SU-DHL-6 (cell line): ENCODE measurements around the gene POU2AF2.

ENCODE experiments used
- H2AFZ ChIP-seq: fragments of 200-600 bp; sonication (generic); 2 replicates; pipeline ENCODE4 v1.6.1; 2014; ENCODE audit warnings: low read depth, mild to moderate bottlenecking, moderate library complexity, mixed read lengths, antibody characterized with exemption, low read length; ENCODE audit not compliant: severe bottlenecking
- H3F3A ChIP-seq: fragments of 200-600 bp; shearing (Covaris generic); 2 replicates; pipeline ENCODE4 v1.6.0; 2016; ENCODE audit warnings: antibody characterized with exemption, mild to moderate bottlenecking; ENCODE audit not compliant: insufficient read depth
- H3K27ac ChIP-seq: fragments of 200-600 bp; sonication (generic); 2 replicates; pipeline ENCODE4 v1.5.1; 2016; ENCODE audit warnings: low read depth, mild to moderate bottlenecking, low read length, moderate library complexity, mixed read lengths
- H3K27me3 ChIP-seq: fragments of 200-600 bp; sonication (generic), shearing (Covaris generic); 2 replicates; pipeline ENCODE4 v1.6.0; 2014; ENCODE audit warnings: mild to moderate bottlenecking, low read length
- H3K36me3 ChIP-seq: fragments of 200-600 bp; sonication (generic); 2 replicates; pipeline ENCODE4 v1.6.1; 2014; ENCODE audit warnings: mild to moderate bottlenecking, low read length, mixed read lengths
- H3K4me2 ChIP-seq: fragments of 300-600, 200-600 bp; shearing (Covaris generic), sonication (generic); 2 replicates; pipeline ENCODE4 v1.6.0; 2014; ENCODE audit warnings: low read length, low read depth, mild to moderate bottlenecking; ENCODE audit not compliant: poor library complexity, severe bottlenecking
- H3K4me3 ChIP-seq: fragments of 200-600 bp; sonication (generic); 2 replicates; pipeline ENCODE4 v1.5.1; 2014; ENCODE audit warnings: antibody characterized with exemption, low read length, mild to moderate bottlenecking, mixed read lengths; ENCODE audit not compliant: insufficient read depth, poor library complexity, severe bottlenecking
- H3K79me2 ChIP-seq: fragments of 200-600 bp; sonication (generic); 2 replicates; pipeline ENCODE4 v1.6.1; 2014; ENCODE audit warnings: mild to moderate bottlenecking, low read length, moderate library complexity; ENCODE audit not compliant: insufficient read depth
- H3K9ac ChIP-seq: fragments of 200-600 bp; sonication (generic); 2 replicates; pipeline ENCODE4 v1.7.0; 2014; ENCODE audit warnings: mild to moderate bottlenecking, low read length
- H3K9me2 ChIP-seq: fragments of 200-600 bp; sonication (generic); replicated peaks from 2 replicates; pipeline ENCODE4 v1.6.1; 2014; ENCODE audit warnings: low read length; ENCODE audit not compliant: insufficient read depth
- H3K9me3 ChIP-seq: fragments of 200-600 bp; sonication (generic); 2 replicates; pipeline ENCODE4 v1.6.1; 2014; ENCODE audit warnings: low read length, mixed read lengths; ENCODE audit not compliant: insufficient read depth
- H4K20me1 ChIP-seq: fragments of 200-600 bp; sonication (generic); 2 replicates; pipeline ENCODE4 v1.6.1; 2014; ENCODE audit warnings: low read depth, mild to moderate bottlenecking, antibody characterized with exemption, low read length, moderate library complexity, mixed read lengths
- CTCF ChIP-seq: fragments of 200-600 bp; sonication (generic); IDR thresholded peaks from one replicate; pipeline ENCODE4 v1.5.1; 2017; ENCODE audit warnings: antibody characterized with exemption, mild to moderate bottlenecking, low read length, moderate library complexity; ENCODE audit not compliant: insufficient read depth, poor library complexity, severe bottlenecking
- EZH2phosphoT487 ChIP-seq: fragments of 200-600 bp; sonication (generic), shearing (Covaris generic); conservative IDR thresholded peaks from 2 replicates; pipeline ENCODE4 v1.6.1; 2018; ENCODE audit warnings: mild to moderate bottlenecking, antibody characterized with exemption, low read length, moderate library complexity, mixed read lengths

Gene POU2AF2

GRCh38 chr11:111330234-111330893 lies 84.8 kb downstream of the POU2AF2 start:
- no peak overlapping the region for H3K4me2 ChIP-seq
- TF ChIP-seq CTCF: no peak
- no peak for TF ChIP-seq EZH2phosphoT487
- H4K20me1 ChIP-seq: no peaks in the 10 kb centered on the region
- no peak overlapping the region for H3K9ac ChIP-seq
- no peak overlapping the region for H3K27ac ChIP-seq
- H3K36me3 ChIP-seq: no peaks in the 10 kb centered on the region
- H3K9me3 ChIP-seq: no peaks in the 10 kb centered on the region
- no peak overlapping the region for H2AFZ ChIP-seq
- H3K27me3 ChIP-seq: no peaks in the 10 kb centered on the region
- H3K79me2 ChIP-seq: no peaks in the 10 kb centered on the region
- no peaks in the 10 kb centered on the region for H3F3A ChIP-seq
- H3K4me3 ChIP-seq: no peak overlapping the region
- no peaks in the 10 kb centered on the region for H3K9me2 ChIP-seq

- H3K4me2 ChIP-seq: no peak overlapping the region
- no peak overlapping the region for H3K9ac ChIP-seq
- H4K20me1 ChIP-seq: no peaks in the 10 kb centered on the region
- no peak overlapping the region for H3K27ac ChIP-seq
- TF ChIP-seq CTCF (no peak), EZH2phosphoT487 (no peak)
- H3K27me3 ChIP-seq: no peaks in the 10 kb centered on the region
- H3K79me2 ChIP-seq: no peaks in the 10 kb centered on the region
- no peaks in the 10 kb centered on the region for H3F3A ChIP-seq
- no peak overlapping the region for H2AFZ ChIP-seq
- no peaks in the 10 kb centered on the region for H3K36me3 ChIP-seq
- no peak overlapping the region for H3K4me3 ChIP-seq
- H3K9me3 ChIP-seq: no peaks in the 10 kb centered on the region
- H3K9me2 ChIP-seq: no peaks in the 10 kb centered on the region
These were observed 86.4 kb downstream of the POU2AF2 start for GRCh38 chr11:111331711-111332479.

- H3K27ac ChIP-seq: no peak overlapping the region
- no peak overlapping the region for H3K4me2 ChIP-seq
These were observed 89.3 kb downstream of the POU2AF2 start for GRCh38 chr11:111334532-111335502.

More at GRCh38 chr11:111334532-111335502, 89.3 kb downstream of the POU2AF2 start:
- no peak overlapping the region for H2AFZ ChIP-seq
- H3F3A ChIP-seq: no peaks in the 10 kb centered on the region
- H3K9me2 ChIP-seq: no peaks in the 10 kb centered on the region
- no peaks in the 10 kb centered on the region for H3K36me3 ChIP-seq
- no peaks in the 10 kb centered on the region for H3K27me3 ChIP-seq
- H3K9me3 ChIP-seq: peaks cover 3% of the 10 kb centered on the region; the same call in 1 of the 2 replicates
- no peak overlapping the region for H3K9ac ChIP-seq
- no peaks in the 10 kb centered on the region for H3K79me2 ChIP-seq
- no peak overlapping the region for H3K4me3 ChIP-seq
- no peak for TF ChIP-seq EZH2phosphoT487
- TF ChIP-seq CTCF: no peak
- H4K20me1 ChIP-seq: no peaks in the 10 kb centered on the region
